ENCODE results near the gene HOXD1. TPM values are rescaled to one million over a fixed set of nuclear protein-coding genes. Genes with fewer than 3 reads are reported as not detected.

HOXD1 gene
- total and polyA plus RNA-seq, 8 donors, result 0.08 to 0.29 (median 0.20) TPM

DNA sequence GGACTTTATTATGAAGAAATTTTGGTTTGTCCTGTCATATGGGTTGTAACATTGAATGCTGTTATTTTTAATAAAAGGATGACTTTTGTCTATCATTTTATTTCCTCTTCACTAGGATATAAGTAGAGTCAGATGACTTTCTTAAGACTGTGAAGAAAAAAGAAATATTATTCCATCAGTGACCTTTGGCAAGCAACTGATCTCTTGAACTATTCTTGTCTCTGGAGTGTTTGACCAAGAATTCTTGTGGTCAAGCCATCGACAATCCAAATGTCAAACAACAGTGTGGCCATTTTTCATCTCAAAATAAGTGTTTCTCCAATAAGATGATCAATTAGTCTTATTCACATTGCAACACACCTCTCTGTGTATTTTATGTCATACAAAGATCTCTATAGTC, 24.9 kb downstream of the HOXD1 start:
- DNase-seq (no peak), FAIRE-seq (no peak), ATAC-seq (no peak)
- H3K9me3 ChIP-seq, result no peaks in the 10 kb centered on the region
- no peaks in the 10 kb centered on the region for H3K4me1 ChIP-seq
- no peak overlapping the region for H3K27ac ChIP-seq
- no peak overlapping the region for H3K4me3 ChIP-seq
- 19 to 44% methylated on average over 1 of the region's 1 CpG for WGBS, 2 donors
- H3K36me3 ChIP-seq, result no peaks in the 10 kb centered on the region
- TF ChIP-seq CTCF (IDR thresholded peaks at IDR 0.05), result no peak
- intact Hi-C loops (cut with DNase I), result no loop called here
- H3K27me3 ChIP-seq, result peaks cover 0 to 6% (median 0%) of the 10 kb centered on the region in 4 donors

DNA sequence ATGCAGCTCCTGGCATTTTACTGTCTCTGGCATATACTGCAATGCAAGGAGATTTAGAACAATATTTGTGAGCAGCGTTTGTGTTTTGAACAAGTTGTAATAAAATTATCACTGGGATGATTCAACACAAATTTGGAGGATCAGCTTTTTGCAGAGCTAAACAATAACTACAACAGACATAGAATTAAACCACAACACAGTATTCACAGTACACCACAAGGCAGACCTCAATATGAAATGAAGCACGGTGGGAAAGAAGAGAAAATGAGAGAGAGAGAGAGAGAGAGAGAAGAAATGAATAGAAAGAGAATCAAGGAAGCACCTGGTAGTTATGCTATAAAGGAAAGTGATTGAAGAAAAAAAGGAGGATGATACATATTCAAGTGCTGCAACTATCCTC, 39.4 kb downstream of the HOXD1 start:
- FAIRE-seq, result no peak
- no peak for TF ChIP-seq CTCF (IDR thresholded peaks at IDR 0.05)
- intact Hi-C loops (cut with DNase I), result no loop called here
- no peak for ATAC-seq
- 44 to 65% methylated on average over 2 of the region's 2 CpGs for WGBS, 2 donors
- DNase-seq, result no peak
- Histone ChIP-seq H3K4me3 (no peak overlapping the region), H3K36me3 (no peaks in the 10 kb centered on the region), H3K4me1 (no peaks in the 10 kb centered on the region), H3K27me3 (no peaks in the 10 kb centered on the region), H3K9me3 (no peaks in the 10 kb centered on the region), H3K27ac (no peak overlapping the region)

GRCh38 chr2:176234156-176234555, 45.7 kb downstream of the HOXD1 start:
- DNase-seq (no peak), ATAC-seq (no peak), FAIRE-seq (no peak)
- 52 to 60% methylated on average over 2 of the region's 2 CpGs for WGBS, 2 donors
- H3K27me3 ChIP-seq, result no peaks in the 10 kb centered on the region
- intact Hi-C loops (cut with DNase I), result no loop called here
- H3K36me3 ChIP-seq, result no peaks in the 10 kb centered on the region
- H3K4me3 ChIP-seq, result no peak overlapping the region
- H3K4me1 ChIP-seq, result no peaks in the 10 kb centered on the region
- H3K9me3 ChIP-seq, result no peaks in the 10 kb centered on the region
- TF ChIP-seq CTCF (IDR thresholded peaks at IDR 0.05), result no peak
- H3K27ac ChIP-seq, result no peak overlapping the region

DNA sequence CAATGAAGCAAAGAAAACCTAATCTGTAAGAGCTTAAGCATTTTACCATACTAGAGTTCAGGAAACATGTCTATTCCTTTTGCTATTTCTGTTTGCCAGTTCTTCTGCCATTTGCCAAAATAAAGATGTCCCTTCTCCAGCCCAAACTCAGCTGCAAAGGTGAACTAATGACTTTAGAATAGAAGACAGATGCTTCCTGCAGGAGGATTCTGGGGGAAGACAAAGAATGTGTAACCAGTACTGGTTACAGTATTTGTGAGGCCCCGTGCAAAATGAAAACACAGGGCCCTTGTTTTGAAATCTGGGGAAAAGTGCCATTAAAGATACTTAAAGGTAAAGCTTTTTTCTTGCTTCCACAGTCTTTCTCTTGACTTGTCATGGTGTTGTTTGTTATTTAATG, 46.5 kb downstream of the HOXD1 start:
- no peak overlapping the region for H3K27ac ChIP-seq
- H3K9me3 ChIP-seq, result no peaks in the 10 kb centered on the region
- ATAC-seq, result no peak
- no peaks in the 10 kb centered on the region for H3K36me3 ChIP-seq
- WGBS, 2 donors, result 24 to 41% methylated on average over 1 of the region's 1 CpG
- no peak for FAIRE-seq
- no peaks in the 10 kb centered on the region for H3K4me1 ChIP-seq
- no peak for TF ChIP-seq CTCF (IDR thresholded peaks at IDR 0.05)
- H3K27me3 ChIP-seq, result no peaks in the 10 kb centered on the region
- intact Hi-C loops (cut with DNase I), result no loop called here
- H3K4me3 ChIP-seq, result no peak overlapping the region
- DNase-seq, result no peak

- Histone ChIP-seq H3K4me3 (no peak overlapping the region), H3K36me3 (no peaks in the 10 kb centered on the region), H3K4me1 (no peaks in the 10 kb centered on the region), H3K27me3 (no peaks in the 10 kb centered on the region), H3K27ac (no peak overlapping the region), H3K9me3 (no peaks in the 10 kb centered on the region)
- no peak for TF ChIP-seq CTCF (IDR thresholded peaks at IDR 0.05)
- no peak for FAIRE-seq
- DNase-seq, result no peak
- ATAC-seq, result no peak
- WGBS, 2 donors, result 49 to 53% methylated on average over 4 of the region's 4 CpGs
- intact Hi-C loops (cut with DNase I), result no loop called here
Observed at GRCh38 chr2:176237456-176237855, 49.0 kb downstream of the HOXD1 start.

Measured in pancreas (tissue), 10 donors.